K562 (cell line): ENCODE data around the gene CCDC184.

Source experiments
- ATF1 ChIP-seq, 2 experiments: fragments of 450-650 bp in 1 of 2; IDR thresholded peaks; 2 replicates each; pipeline ENCODE4 v1.6.1; 2016; ENCODE audit warnings: missing compliant biosample characterization in 1 of 2, missing genetic modification characterization in 1 of 2
- ATF3 ChIP-seq, 2 experiments: fragments of 450-650 bp in 1 of 2; sonication (generic) in 1 of 2; formaldehyde crosslinking in 1 of 2; IDR thresholded peaks in 1 of 2; conservative IDR thresholded peaks in 1 of 2; 2 replicates each; pipeline versions ENCODE4 v1.6.1 to v1.8.1; 2016 to 2023; ENCODE audit warnings: mild to moderate bottlenecking in 2 of 2, moderate library complexity in 2 of 2, inconsistent platforms in 1 of 2, missing genetic modification reagents in 1 of 2
- CBX8 ChIP-seq: fragments of 200-600 bp; sonication (generic); IDR thresholded peaks from 2 replicates; pipeline ENCODE4 v1.6.1; 2012; ENCODE audit warnings: borderline replicate concordance, mixed run types, low read depth, mild to moderate bottlenecking, moderate library complexity, mixed read lengths, low read length, control low read depth, inconsistent platforms; ENCODE audit not compliant: poor library complexity, severe bottlenecking; ENCODE audit errors: extremely low read depth
- FOXJ3 ChIP-seq: sonication (generic); formaldehyde crosslinking; IDR thresholded peaks from 2 replicates; pipeline ENCODE4 v1.4.0; 2020; ENCODE audit warnings: mild to moderate bottlenecking, missing genetic modification reagents
- HMG20B ChIP-seq: fragments of 250-450 bp; sonication (Bioruptor Pico); IDR thresholded peaks from 2 replicates; pipeline ENCODE4 v1.5.0; 2021; ENCODE audit warnings: mild to moderate bottlenecking
- NCOA1 ChIP-seq: fragments of 450-650 bp; IDR thresholded peaks from 2 replicates; pipeline ENCODE4 v1.6.1; 2016; ENCODE audit warnings: low read depth
- NELFE ChIP-seq: IDR thresholded peaks from 2 replicates; pipeline ENCODE4 v1.6.1; 2011; ENCODE audit warnings: mild to moderate bottlenecking; ENCODE audit not compliant: insufficient read depth, insufficient read length
- PTBP1 ChIP-seq: fragments of 200-400 bp; formaldehyde crosslinking; IDR thresholded peaks from 2 replicates; pipeline ENCODE4 v1.6.1; 2017; ENCODE audit warnings: low read depth, low read length
- RAD21 ChIP-seq, 2 experiments: fragments of 250-450 bp in 1 of 2; fragments of 450-650 bp in 1 of 2; sonication (Bioruptor Pico) in 1 of 2; formaldehyde crosslinking in 1 of 2; IDR thresholded peaks in 1 of 2; conservative IDR thresholded peaks in 1 of 2; 2 replicates each; pipeline versions ENCODE4 v1.4.0 to v1.8.0; 2020 to 2022; ENCODE audit warnings: mild to moderate bottlenecking in 2 of 2, moderate library complexity in 1 of 2
- USF2 ChIP-seq: sonication (generic); formaldehyde crosslinking; IDR thresholded peaks from 2 replicates; pipeline ENCODE4 v1.5.0; 2020; ENCODE audit warnings: missing genetic modification reagents
- ZNF146 ChIP-seq: IDR thresholded peaks from one replicate; pipeline ENCODE4 v1.6.1; 2018; ENCODE audit warnings: missing compliant biosample characterization; ENCODE audit not compliant: unreplicated experiment
- ZNF766 ChIP-seq: fragments of 200-800 bp; sonication (Bioruptor generic); conservative IDR thresholded peaks from 2 replicates; pipeline ENCODE4 v1.6.1; 2016; ENCODE audit warnings: missing genetic modification characterization, missing compliant biosample characterization
- TF ChIP-seq, protein P1 (sequence below), 3 experiments: IDR thresholded peaks in 2 of 3; conservative IDR thresholded peaks in 1 of 3; 2 replicates each; pipeline ENCODE4 v1.5.1; 2011 to 2012; ENCODE audit warnings: low read length in 3 of 3, mild to moderate bottlenecking in 3 of 3, control low read depth in 2 of 3, improper control_type of control experiment in 1 of 3, inconsistent platforms in 1 of 3, low read depth in 1 of 3, mixed read lengths in 1 of 3, moderate library complexity in 1 of 3; ENCODE audit not compliant: insufficient read depth in 2 of 3

GRCh38 chr12:48169011-48169410 lies 14.4 kb upstream of the CCDC184 start:
- TF ChIP-seq FOXJ3 (CRISPR knock-in tag) (no peak), ATF3 (IDR thresholded peaks at IDR 0.05) (no peak), ATF3 (CRISPR knock-in tag; conservative IDR thresholded peaks at IDR 0.05) (no peak), USF2 (no peak), NELFE (no peak), RAD21 (CRISPR knock-in tag; conservative IDR thresholded peaks at IDR 0.05 in 1 of 2, IDR thresholded peaks at IDR 0.05 in 1 of 2) (no peak), ZNF766 (CRISPR knock-in tag) (no peak), HMG20B (CRISPR knock-in tag) (no peak), ATF1 (CRISPR knock-in tag; IDR thresholded peaks at IDR 0.05) (no peak), ATF1 (tag; IDR thresholded peaks at IDR 0.05) (no peak), PTBP1 (no peak), NCOA1 (no peak), ZNF146 (CRISPR knock-in tag) (no peak), CBX8 (no peak)
- TF ChIP-seq, protein P1, sequence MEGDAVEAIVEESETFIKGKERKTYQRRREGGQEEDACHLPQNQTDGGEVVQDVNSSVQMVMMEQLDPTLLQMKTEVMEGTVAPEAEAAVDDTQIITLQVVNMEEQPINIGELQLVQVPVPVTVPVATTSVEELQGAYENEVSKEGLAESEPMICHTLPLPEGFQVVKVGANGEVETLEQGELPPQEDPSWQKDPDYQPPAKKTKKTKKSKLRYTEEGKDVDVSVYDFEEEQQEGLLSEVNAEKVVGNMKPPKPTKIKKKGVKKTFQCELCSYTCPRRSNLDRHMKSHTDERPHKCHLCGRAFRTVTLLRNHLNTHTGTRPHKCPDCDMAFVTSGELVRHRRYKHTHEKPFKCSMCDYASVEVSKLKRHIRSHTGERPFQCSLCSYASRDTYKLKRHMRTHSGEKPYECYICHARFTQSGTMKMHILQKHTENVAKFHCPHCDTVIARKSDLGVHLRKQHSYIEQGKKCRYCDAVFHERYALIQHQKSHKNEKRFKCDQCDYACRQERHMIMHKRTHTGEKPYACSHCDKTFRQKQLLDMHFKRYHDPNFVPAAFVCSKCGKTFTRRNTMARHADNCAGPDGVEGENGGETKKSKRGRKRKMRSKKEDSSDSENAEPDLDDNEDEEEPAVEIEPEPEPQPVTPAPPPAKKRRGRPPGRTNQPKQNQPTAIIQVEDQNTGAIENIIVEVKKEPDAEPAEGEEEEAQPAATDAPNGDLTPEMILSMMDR (IDR thresholded peaks at IDR 0.05 in 2 of 3, conservative IDR thresholded peaks at IDR 0.05 in 1 of 3; ENCODE audit: insufficient read depth in 2 of 3, low read depth in 1 of 3, low read length in 3 of 3) = no peak
